Esophagus squamous epithelium (tissue), 4 donors: ENCODE measurements around the gene GRK5.

Experiments used
- CTCF ChIP-seq, 6 experiments: fragments of 450-650 bp in 4 of 6; fragments of 200-600 bp in 2 of 6; sonication (generic) in 2 of 6; IDR thresholded peaks; one replicate each; pipeline ENCODE4 v1.5.1; 2016 to 2019; ENCODE audit warnings: antibody characterized with exemption in 6 of 6, mild to moderate bottlenecking in 4 of 6, moderate library complexity in 4 of 6
- POLR2A ChIP-seq, 4 donors: fragments of 450-650 bp; IDR thresholded peaks; one replicate each; pipeline ENCODE4 v1.6.1; 2017; ENCODE audit warnings: antibody characterized with exemption in 4 of 4, mild to moderate bottlenecking in 4 of 4, moderate library complexity in 3 of 4

GRCh38 chr10:119174109-119174508, 33.3 kb upstream of the GRK5 start:
- TF ChIP-seq CTCF (IDR thresholded peaks at IDR 0.05) = no peak
- no peak for TF ChIP-seq POLR2A (IDR thresholded peaks at IDR 0.05)
